ENCODE results near the gene GTF2F1.
"Not testable (repeated sequence)": the region's sequence is repeated elsewhere in the genome, so short reads cannot be mapped to it uniquely, and the experiment has no call there.

The GTF2F1 gene

DNA sequence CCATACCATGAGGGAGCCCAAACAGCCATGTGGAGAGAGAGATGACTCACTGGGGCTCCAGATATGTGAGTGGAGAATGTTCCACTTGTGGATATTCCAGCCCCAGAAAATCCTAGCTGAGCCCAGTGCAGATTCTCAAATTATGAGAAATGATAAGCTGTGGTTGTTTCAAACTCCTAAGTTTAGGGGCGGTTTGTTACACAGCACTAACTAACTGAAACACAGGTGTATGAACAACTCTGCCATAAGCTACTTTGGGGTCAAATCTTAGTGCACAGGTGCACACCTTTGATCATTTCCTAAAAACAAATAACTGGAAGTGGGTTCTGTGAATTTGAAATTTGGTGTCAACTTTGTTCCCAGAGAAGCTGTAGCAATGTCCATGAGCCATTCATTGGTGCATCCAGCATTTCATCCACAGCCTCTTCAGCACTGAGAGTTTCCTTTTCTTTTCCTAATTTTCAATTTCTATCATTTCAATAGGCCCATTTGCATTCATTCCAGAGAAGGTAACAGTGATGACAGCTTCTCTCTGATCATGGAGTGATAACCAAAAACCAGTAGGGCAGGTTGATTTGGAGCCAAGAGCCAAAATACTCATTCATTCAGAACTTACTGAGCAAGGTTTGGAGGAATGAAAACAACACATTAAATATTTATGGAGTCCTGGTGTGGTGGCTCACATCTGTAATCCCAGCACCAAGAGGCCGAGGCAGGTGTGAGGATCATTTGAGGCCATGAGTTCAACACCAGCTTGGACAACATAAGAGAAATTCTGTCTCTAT lies 40.4 kb downstream of the GTF2F1 start:
- Mint-ChIP-seq H3K27me3 (ENCODE audit: low read depth) (peaks cover 3% of the 10 kb centered on the region), H3K9me3 (peaks cover 3% of the 10 kb centered on the region), H3K4me3 (no peak overlapping the region), H3K27ac (no peak overlapping the region), H3K4me1 (peaks cover 4% of the 10 kb centered on the region), H3K36me3 (ENCODE audit: low read depth) (no peaks in the 10 kb centered on the region)
- TF ChIP-seq, protein P1, sequence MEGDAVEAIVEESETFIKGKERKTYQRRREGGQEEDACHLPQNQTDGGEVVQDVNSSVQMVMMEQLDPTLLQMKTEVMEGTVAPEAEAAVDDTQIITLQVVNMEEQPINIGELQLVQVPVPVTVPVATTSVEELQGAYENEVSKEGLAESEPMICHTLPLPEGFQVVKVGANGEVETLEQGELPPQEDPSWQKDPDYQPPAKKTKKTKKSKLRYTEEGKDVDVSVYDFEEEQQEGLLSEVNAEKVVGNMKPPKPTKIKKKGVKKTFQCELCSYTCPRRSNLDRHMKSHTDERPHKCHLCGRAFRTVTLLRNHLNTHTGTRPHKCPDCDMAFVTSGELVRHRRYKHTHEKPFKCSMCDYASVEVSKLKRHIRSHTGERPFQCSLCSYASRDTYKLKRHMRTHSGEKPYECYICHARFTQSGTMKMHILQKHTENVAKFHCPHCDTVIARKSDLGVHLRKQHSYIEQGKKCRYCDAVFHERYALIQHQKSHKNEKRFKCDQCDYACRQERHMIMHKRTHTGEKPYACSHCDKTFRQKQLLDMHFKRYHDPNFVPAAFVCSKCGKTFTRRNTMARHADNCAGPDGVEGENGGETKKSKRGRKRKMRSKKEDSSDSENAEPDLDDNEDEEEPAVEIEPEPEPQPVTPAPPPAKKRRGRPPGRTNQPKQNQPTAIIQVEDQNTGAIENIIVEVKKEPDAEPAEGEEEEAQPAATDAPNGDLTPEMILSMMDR (IDR thresholded peaks at IDR 0.05; ENCODE audit: unreplicated experiment in 3 of 3), result no peak

DNA sequence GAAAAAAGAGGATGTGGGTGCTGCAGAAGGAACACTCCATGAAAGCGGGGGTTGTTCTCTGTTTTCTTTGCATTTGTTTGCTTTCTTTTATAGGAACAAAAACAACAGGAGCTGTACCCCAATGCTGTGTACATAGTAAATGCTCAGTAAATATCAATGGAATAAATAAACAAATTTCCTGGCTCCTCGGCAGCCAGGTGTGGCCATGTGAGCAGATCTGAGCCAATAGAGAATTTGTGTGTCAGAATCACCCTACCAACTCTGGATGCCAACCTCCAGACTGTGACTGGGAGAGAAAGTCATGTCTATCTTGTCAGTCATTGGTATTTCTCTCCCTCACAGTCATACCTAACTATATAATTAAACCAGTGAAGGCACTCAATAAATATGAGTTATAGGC lies 42.3 kb downstream of the GTF2F1 start:
- Mint-ChIP-seq H3K4me1 (no peaks in the 10 kb centered on the region), H3K27me3 (ENCODE audit: low read depth) (peaks cover 3% of the 10 kb centered on the region), H3K36me3 (ENCODE audit: low read depth) (no peaks in the 10 kb centered on the region), H3K9me3 (peaks cover 3% of the 10 kb centered on the region), H3K4me3 (no peak overlapping the region), H3K27ac (no peak overlapping the region)
- TF ChIP-seq, protein P1 (IDR thresholded peaks at IDR 0.05; ENCODE audit: unreplicated experiment in 3 of 3), result no peak

DNA sequence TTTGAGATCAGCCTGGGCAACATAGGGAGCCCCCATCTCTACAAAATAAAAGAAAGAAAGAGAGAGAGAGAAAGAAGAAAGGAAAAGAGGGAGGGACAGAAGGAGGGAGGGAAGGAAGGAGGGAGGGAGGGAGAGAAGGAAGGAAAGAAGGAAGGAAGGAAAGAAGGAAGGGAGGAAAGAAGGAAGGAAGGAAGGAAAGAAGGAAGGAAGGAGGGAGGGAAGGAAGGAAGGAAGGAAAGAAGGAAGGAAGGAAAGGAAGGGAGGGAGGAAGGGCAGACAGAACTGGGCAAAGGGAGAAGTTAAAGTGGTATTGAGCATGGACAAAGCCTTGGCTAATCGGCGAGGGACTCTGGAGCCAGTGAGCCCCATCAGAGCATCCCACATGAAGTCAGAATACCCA lies 43.7 kb downstream of the GTF2F1 start:
- not testable (repeated sequence) for H3K4me3 Mint-ChIP-seq; H3K27me3 Mint-ChIP-seq (ENCODE audit: low read depth); H3K4me1 Mint-ChIP-seq; H3K36me3 Mint-ChIP-seq (ENCODE audit: low read depth); H3K27ac Mint-ChIP-seq; H3K9me3 Mint-ChIP-seq

DNA sequence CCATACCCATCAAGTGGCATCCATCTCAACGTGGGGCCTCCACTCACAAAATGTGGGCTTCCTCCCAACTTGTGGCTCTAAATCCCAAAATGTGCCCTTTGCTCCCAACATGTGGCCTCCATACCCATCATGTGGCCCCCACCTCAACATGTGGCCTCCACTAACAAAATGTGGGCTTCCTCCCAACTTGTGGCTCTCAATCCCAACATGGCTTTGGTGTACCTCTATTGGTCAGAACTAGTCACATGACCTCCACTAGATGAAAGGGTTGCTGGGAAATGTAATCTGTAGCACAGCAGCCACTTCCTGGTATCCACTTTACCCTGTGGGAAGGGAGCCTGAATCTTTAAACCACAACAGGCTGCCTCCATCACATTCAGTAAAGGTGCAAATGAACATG lies 49.5 kb downstream of the GTF2F1 start:
- peaks cover 1% of the 10 kb centered on the region for H3K27me3 Mint-ChIP-seq (ENCODE audit: low read depth)
- H3K27ac Mint-ChIP-seq, result no peak overlapping the region
- TF ChIP-seq, protein P1 (IDR thresholded peaks at IDR 0.05; ENCODE audit: unreplicated experiment in 3 of 3), result no peak
- H3K4me3 Mint-ChIP-seq, result no peak overlapping the region
- no peaks in the 10 kb centered on the region for H3K9me3 Mint-ChIP-seq
- H3K4me1 Mint-ChIP-seq, result peaks cover 8% of the 10 kb centered on the region
- H3K36me3 Mint-ChIP-seq (ENCODE audit: low read depth), result no peaks in the 10 kb centered on the region

DNA sequence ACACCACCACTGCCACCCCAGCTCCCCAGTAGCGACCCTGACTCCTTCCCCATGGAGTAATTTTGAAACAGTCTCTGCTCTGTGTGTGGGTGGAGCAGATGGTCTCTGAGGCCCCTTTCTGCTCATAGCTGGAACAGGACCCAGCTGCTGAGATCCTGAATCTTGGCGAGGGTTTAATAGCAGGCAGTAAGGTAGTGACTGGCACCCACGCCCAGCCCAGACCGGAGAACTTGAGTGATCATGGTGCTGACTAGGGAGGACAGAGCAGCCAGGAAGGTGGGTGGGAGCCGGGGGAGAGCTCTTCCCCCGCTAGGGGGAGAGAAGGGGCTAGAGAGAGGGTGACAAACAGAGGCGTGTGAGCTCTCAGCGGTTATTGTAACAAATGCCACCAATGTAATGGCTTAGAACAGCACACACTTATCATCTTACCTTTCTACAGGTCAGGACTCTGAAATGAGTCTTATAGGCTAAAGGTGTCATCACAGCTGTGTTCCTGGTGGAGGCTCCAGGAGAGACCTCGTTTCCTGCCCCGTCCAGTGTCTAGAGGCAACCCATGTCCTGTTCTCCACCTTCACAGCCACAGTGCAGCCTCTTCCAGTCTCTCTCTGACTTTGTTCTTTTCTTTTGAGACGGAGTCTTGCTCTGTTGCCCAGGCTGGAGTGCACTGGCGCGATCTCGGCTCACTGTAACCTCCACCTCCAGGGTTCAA lies 52.3 kb downstream of the GTF2F1 start:
- TF ChIP-seq, protein P1 (IDR thresholded peaks at IDR 0.05; ENCODE audit: unreplicated experiment in 3 of 3), result peak in 1 of 3 experiments; percentile 19
- H3K4me3 Mint-ChIP-seq, result peak overlapping the region in 1 of 3 experiments; percentile 24
- H3K9me3 Mint-ChIP-seq, result no peaks in the 10 kb centered on the region
- no peaks in the 10 kb centered on the region for H3K36me3 Mint-ChIP-seq (ENCODE audit: low read depth)
- peak overlapping the region; percentile 68 to 79 (median 73) for H3K27ac Mint-ChIP-seq
- no peaks in the 10 kb centered on the region for H3K27me3 Mint-ChIP-seq (ENCODE audit: low read depth)
- peaks cover 8% of the 10 kb centered on the region for H3K4me1 Mint-ChIP-seq

DNA sequence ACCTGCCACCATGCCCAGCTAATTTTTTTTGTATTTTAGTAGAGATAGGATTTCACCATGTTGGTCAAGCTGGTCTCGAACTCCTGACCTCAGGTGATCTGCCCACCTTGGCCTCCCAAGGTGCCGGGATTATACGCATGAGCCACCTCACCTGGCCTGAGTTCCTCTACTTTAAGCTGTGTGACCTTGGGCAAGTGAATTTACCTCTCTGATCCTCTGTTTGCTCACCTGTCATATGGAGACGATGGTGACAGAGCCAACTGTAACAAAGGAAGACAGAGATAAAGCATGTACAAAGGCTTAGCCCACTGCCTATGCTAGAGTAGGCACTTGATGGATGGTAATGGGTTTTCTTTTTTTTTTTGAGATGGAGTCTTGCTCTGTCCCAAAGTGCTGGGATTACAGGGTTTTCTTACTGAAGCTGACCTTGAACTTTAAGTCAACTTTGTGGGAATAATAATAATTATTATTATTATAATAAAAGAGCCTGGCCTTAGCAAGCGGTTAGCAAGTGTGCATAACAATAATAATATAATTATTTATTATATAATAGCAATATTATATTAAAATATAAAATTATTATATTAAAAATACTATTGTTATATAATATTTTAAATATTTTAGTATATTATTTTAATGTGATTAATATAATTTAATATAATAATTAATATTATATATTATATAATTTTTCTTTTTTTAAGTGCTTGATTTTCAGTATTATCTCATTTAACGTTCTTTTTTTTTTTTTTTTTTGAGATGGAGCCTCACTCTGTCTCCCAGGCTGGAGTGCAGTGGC lies 58.3 kb downstream of the GTF2F1 start:
- no peaks in the 10 kb centered on the region for H3K36me3 Mint-ChIP-seq (ENCODE audit: low read depth)
- TF ChIP-seq, protein P1 (IDR thresholded peaks at IDR 0.05; ENCODE audit: unreplicated experiment in 3 of 3), result no peak
- H3K4me3 Mint-ChIP-seq, result no peak overlapping the region
- no peak overlapping the region for H3K27ac Mint-ChIP-seq
- H3K27me3 Mint-ChIP-seq (ENCODE audit: low read depth), result no peaks in the 10 kb centered on the region
- H3K4me1 Mint-ChIP-seq, result no peaks in the 10 kb centered on the region
- H3K9me3 Mint-ChIP-seq, result no peaks in the 10 kb centered on the region

Data from nephron (organoid).